OCI-LY7 (cell line): Measurements from ENCODE around the gene ARL15. TPM values are rescaled to one million over a fixed set of nuclear protein-coding genes. Genes with fewer than 3 reads are reported as not detected.

ENCODE experiments used
- BruUV-seq: library from RNA; stranded (reverse); fragments of 400-500 nt; replicated peaks from 2 replicates; lab custom pipeline; 2021; lab: Mats Ljungman, UMichigan
- CTCF ChIA-PET: fragments of 300-600 bp; sonication (Branson Sonifier 250); formaldehyde crosslinking; loops from one replicate; lab custom pipeline; 2022; ENCODE audit warnings: antibody characterized with exemption; ENCODE audit not compliant: unreplicated experiment; lab: Charles Lee
- POLR2A ChIA-PET: fragments of 300-600 bp; sonication (Branson Sonifier 250); formaldehyde crosslinking; loops from one replicate; lab custom pipeline; 2022; ENCODE audit warnings: antibody characterized with exemption; lab: Charles Lee
- DNase-seq: peaks from one replicate; pipeline ENCODE4 v3.0.0-alpha.2; 2015; ENCODE audit warnings: low spot score
- H2AFZ ChIP-seq: fragments of 200-600 bp; sonication (generic), shearing (Covaris generic); 2 replicates; pipeline ENCODE4 v1.6.1; 2014; ENCODE audit warnings: mild to moderate bottlenecking, antibody characterized with exemption, low read length, moderate library complexity
- H3K27ac ChIP-seq: fragments of 200-600 bp; sonication (generic); 2 replicates; pipeline ENCODE4 v1.5.1; 2014; ENCODE audit warnings: mixed run types, low read depth, mild to moderate bottlenecking, moderate library complexity, low read length, inconsistent platforms; ENCODE audit not compliant: poor library complexity, severe bottlenecking
- H3K36me3 ChIP-seq: fragments of 200-600 bp; sonication (generic); 2 replicates; pipeline ENCODE4 v1.6.1; 2014; ENCODE audit warnings: mild to moderate bottlenecking, antibody characterized with exemption, low read length, moderate library complexity, mixed read lengths; ENCODE audit not compliant: insufficient read depth
- H3K4me1 ChIP-seq: fragments of 200-600 bp; sonication (generic); 2 replicates; pipeline ENCODE4 v1.5.1; 2014; ENCODE audit warnings: mild to moderate bottlenecking, low read length; ENCODE audit not compliant: insufficient read depth, poor library complexity, severe bottlenecking
- H3K4me2 ChIP-seq: fragments of 200-600 bp; sonication (generic); 2 replicates; pipeline ENCODE4 v1.6.1; 2014; ENCODE audit warnings: mild to moderate bottlenecking, low read length
- H3K4me3 ChIP-seq: fragments of 200-600 bp; sonication (generic); 2 replicates; pipeline ENCODE4 v1.5.1; 2014; ENCODE audit warnings: mild to moderate bottlenecking, low read depth, low read length; ENCODE audit not compliant: poor library complexity, severe bottlenecking
- H3K79me2 ChIP-seq: fragments of 200-600 bp; sonication (generic); 2 replicates; pipeline ENCODE4 v1.6.1; 2016; ENCODE audit warnings: low read depth, mild to moderate bottlenecking, low read length, moderate library complexity, mixed read lengths; ENCODE audit not compliant: insufficient read depth
- H3K9me2 ChIP-seq: fragments of 200-600 bp; sonication (generic); 2 replicates; pipeline ENCODE4 v1.6.1; 2016; ENCODE audit warnings: mild to moderate bottlenecking, low read length, mixed read lengths; ENCODE audit not compliant: insufficient read depth
- H3K9me3 ChIP-seq: fragments of 200-600 bp; sonication (generic); 2 replicates; pipeline ENCODE4 v1.6.1; 2014; ENCODE audit warnings: mild to moderate bottlenecking, mixed run types, low read length, mixed read lengths
- H4K20me1 ChIP-seq: fragments of 200-600 bp; sonication (generic); 2 replicates; pipeline ENCODE4 v1.6.1; 2014; ENCODE audit warnings: mild to moderate bottlenecking, antibody characterized with exemption, low read length, moderate library complexity, mixed read lengths; ENCODE audit not compliant: insufficient read depth
- EZH2phosphoT487 ChIP-seq: fragments of 200-600 bp; sonication (generic); IDR thresholded peaks from 2 replicates; pipeline ENCODE4 v1.6.1; 2018; ENCODE audit warnings: low read depth, borderline replicate concordance, mild to moderate bottlenecking, mixed run types, antibody characterized with exemption, low read length, moderate library complexity, mixed read lengths
- intact Hi-C: fragments of 100-400 bp; cut with micrococcal nuclease; formaldehyde crosslinking; loops from one replicate; pipeline ENCODE4 v1.10.0; 2022; ENCODE audit not compliant: unreplicated experiment
- total RNA-seq, 2 experiments: library from RNA; depleted of rRNA in 1 of 2; stranded (reverse); fragments of >200 nt in 1 of 2; shearing (Covaris generic) in 1 of 2; gene quantifications; 2 replicates each; pipeline ENCODE4 v1.2.3, GENCODE V29; 2014 to 2022
- TF ChIP-seq, protein P1 (sequence below): fragments of 200-600 bp; sonication (generic); conservative IDR thresholded peaks from 2 replicates; pipeline ENCODE4 v1.5.1; 2014; ENCODE audit warnings: mild to moderate bottlenecking, antibody characterized with exemption, low read length, moderate library complexity, mixed read lengths

The ARL15 gene
- total RNA-seq, 2 experiments from 2014 or later = 18.8 to 24.4 TPM

DNA sequence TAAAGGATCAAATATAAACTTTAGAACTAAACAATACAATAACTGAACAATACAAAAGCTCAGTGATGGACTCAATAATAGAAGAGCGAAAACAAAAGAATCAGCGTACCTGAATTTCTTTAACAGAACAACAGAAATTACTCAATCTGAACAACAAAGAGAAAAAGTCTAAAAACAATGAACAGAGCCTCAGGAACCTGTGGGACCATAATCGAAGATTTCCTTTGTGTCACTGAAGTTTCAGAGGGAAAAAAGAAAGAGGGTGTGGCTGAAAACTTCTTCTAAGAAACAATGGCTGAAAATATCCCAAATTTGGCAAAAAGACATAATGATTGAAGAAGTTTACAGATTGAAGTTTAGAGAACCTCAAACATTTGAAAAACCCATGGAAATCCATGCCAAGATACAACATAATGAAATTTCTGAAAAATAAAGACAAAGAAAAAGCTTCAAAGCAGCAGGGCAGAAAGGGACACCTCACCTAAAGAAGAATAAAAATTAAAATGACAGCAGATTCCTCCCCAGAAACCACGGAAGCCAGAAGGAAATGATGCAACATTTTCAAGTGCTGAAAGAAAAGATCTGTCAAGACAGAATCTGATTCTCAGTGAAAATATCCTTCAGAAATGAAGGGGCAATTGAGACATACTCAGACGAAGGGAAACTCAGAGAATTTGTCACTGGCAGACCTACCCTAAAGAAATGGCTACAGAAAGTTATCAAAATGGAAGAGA is 288.8 kb downstream of the ARL15 start:
- no TSS peak for BruUV-seq
- H4K20me1 ChIP-seq = no peaks in the 10 kb centered on the region
- peak; percentile 18 for DNase-seq
- H3K4me1 ChIP-seq = peaks cover 10% of the 10 kb centered on the region
- no peak overlapping the region for H2AFZ ChIP-seq
- no peaks in the 10 kb centered on the region for H3K79me2 ChIP-seq
- intact Hi-C loops = no loop called here
- 0 out of 2 replicates have a peak overlapping the region, but pooled peaks have one; percentile 10 for H3K4me2 ChIP-seq
- H3K4me3 ChIP-seq = no peak overlapping the region
- no peak for TF ChIP-seq EZH2phosphoT487
- TF ChIP-seq, protein P1, sequence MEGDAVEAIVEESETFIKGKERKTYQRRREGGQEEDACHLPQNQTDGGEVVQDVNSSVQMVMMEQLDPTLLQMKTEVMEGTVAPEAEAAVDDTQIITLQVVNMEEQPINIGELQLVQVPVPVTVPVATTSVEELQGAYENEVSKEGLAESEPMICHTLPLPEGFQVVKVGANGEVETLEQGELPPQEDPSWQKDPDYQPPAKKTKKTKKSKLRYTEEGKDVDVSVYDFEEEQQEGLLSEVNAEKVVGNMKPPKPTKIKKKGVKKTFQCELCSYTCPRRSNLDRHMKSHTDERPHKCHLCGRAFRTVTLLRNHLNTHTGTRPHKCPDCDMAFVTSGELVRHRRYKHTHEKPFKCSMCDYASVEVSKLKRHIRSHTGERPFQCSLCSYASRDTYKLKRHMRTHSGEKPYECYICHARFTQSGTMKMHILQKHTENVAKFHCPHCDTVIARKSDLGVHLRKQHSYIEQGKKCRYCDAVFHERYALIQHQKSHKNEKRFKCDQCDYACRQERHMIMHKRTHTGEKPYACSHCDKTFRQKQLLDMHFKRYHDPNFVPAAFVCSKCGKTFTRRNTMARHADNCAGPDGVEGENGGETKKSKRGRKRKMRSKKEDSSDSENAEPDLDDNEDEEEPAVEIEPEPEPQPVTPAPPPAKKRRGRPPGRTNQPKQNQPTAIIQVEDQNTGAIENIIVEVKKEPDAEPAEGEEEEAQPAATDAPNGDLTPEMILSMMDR = no peak
- no peaks in the 10 kb centered on the region for H3K9me2 ChIP-seq
- POLR2A ChIA-PET = interaction anchor here (0.6 to 0.7 kb wide), 4 partner anchors 8 to 912 kb away, joined by 3 to 5 read pairs (median 4); no protein-coding TSS in a partner anchor
- no peaks in the 10 kb centered on the region for H3K36me3 ChIP-seq
- H3K9me3 ChIP-seq = no peaks in the 10 kb centered on the region
- CTCF ChIA-PET = no interaction called here
- H3K27ac ChIP-seq = no peak overlapping the region

DNA sequence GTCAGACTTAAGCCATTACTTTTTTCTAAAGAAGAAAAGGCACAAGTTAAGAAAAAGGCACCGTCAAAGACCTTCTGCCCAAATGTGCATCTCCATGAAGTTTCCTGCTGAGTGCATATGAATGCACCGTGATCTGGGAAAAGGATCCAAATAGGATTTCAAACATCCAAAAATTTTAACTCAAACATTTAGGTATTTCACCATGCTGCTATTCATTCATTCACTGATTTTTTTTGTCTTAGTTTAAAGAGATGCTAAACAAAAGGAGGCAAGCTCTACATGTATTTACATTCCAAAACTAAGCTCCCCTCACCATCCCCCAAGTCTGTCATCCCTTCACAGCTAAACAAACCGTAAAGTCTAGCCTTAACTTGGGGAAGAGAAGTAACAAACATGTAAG is 291.9 kb downstream of the ARL15 start:
- Histone ChIP-seq H3K4me1 (peaks cover 10% of the 10 kb centered on the region), H3K79me2 (no peaks in the 10 kb centered on the region), H3K9me3 (no peaks in the 10 kb centered on the region), H3K9me2 (no peaks in the 10 kb centered on the region), H3K27ac (no peak overlapping the region), H3K4me3 (no peak overlapping the region), H3K4me2 (no peak overlapping the region), H2AFZ (no peak overlapping the region), H3K36me3 (no peaks in the 10 kb centered on the region; the same call in 1 of the 2 replicates), H4K20me1 (no peaks in the 10 kb centered on the region)
- intact Hi-C loops = no loop called here
- CTCF ChIA-PET = no interaction called here
- DNase-seq = no peak
- POLR2A ChIA-PET = no interaction called here
- no TSS peak for BruUV-seq
- TF ChIP-seq, protein P1 = no peak
- no peak for TF ChIP-seq EZH2phosphoT487

DNA sequence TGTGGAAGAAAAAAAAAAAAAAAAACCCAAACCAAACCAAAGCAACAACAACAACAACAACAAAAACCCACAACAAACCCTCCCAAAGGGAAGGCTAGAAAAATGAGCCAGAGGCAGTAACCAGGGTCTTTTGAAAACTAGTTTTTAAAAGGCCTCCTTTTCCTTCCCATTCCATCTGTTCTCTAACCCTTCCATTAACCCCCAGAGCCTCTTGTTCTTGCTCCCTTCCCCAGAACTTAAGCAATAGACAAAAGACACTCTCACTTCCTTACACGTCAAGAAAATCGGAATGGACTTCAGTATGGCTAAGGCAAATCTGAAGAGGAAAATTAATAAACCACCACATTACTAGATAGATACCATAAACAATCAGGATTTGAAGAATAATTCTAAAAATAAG is 292.8 kb downstream of the ARL15 start:
- POLR2A ChIA-PET = interaction anchor here (0.7 kb wide), 1 partner anchor 20 kb away, joined by 5 read pairs; no protein-coding TSS in a partner anchor
- BruUV-seq = no TSS peak
- no peak overlapping the region for H3K4me2 ChIP-seq
- no peaks in the 10 kb centered on the region for H3K9me2 ChIP-seq
- H4K20me1 ChIP-seq = no peaks in the 10 kb centered on the region
- H3K9me3 ChIP-seq = no peaks in the 10 kb centered on the region
- no peak for TF ChIP-seq EZH2phosphoT487
- TF ChIP-seq, protein P1 = no peak
- intact Hi-C loops = no loop called here
- CTCF ChIA-PET = no interaction called here
- no peaks in the 10 kb centered on the region for H3K79me2 ChIP-seq
- peaks cover 10% of the 10 kb centered on the region for H3K4me1 ChIP-seq
- H3K27ac ChIP-seq = no peak overlapping the region
- H3K36me3 ChIP-seq = no peaks in the 10 kb centered on the region; the same call in 1 of the 2 replicates
- H3K4me3 ChIP-seq = no peak overlapping the region
- no peak overlapping the region for H2AFZ ChIP-seq
- DNase-seq = no peak
